Activated naive CD4-positive, alpha-beta T cell treated with anti-CD3 and anti-CD28 coated beads for 36 hours (primary cell): Measurements from ENCODE around the gene DCTN3. TPM values are rescaled to one million over a fixed set of nuclear protein-coding genes. Genes with fewer than 3 reads are reported as not detected.

Experiments used
- CTCF ChIA-PET: fragments of 350-600 bp; sonication (Branson Sonifier 250); formaldehyde crosslinking; loops from one replicate; lab custom pipeline; 2021; ENCODE audit warnings: antibody characterized with exemption; lab: Charles Lee
- DNase-seq: peaks from one replicate; pipeline ENCODE4 v3.0.0-alpha.2; 2020
- H3K27ac Mint-ChIP-seq: one replicate; pipeline ENCODE4 v1.8.0; 2021; ENCODE audit warnings: mild to moderate bottlenecking, mixed read lengths
- H3K27me3 Mint-ChIP-seq: one replicate; pipeline ENCODE4 v1.8.0; 2021; ENCODE audit warnings: low read depth, mixed read lengths
- H3K36me3 Mint-ChIP-seq: one replicate; pipeline ENCODE4 v1.8.0; 2021; ENCODE audit warnings: low read depth, mixed read lengths
- H3K4me1 Mint-ChIP-seq: one replicate; pipeline ENCODE4 v1.8.0; 2021; ENCODE audit warnings: low read depth, mixed read lengths
- H3K4me3 Mint-ChIP-seq: one replicate; pipeline ENCODE4 v1.8.0; 2021; ENCODE audit warnings: mild to moderate bottlenecking, moderate library complexity, mixed read lengths
- H3K9me3 Mint-ChIP-seq: one replicate; pipeline ENCODE4 v1.8.0; 2021; ENCODE audit warnings: mixed read lengths
- intact Hi-C: fragments of 100-400 bp; cut with micrococcal nuclease; formaldehyde crosslinking; loops from one replicate; pipeline ENCODE4 v1.15.1; 2023
- total RNA-seq, 2 experiments: library from RNA; stranded (reverse); gene quantifications; one replicate each; pipeline ENCODE4 v1.2.3, GENCODE V29; 2021

DCTN3 gene
- total RNA-seq, 2 experiments from 2014 or later = 86.1 to 87.5 TPM

DNA sequence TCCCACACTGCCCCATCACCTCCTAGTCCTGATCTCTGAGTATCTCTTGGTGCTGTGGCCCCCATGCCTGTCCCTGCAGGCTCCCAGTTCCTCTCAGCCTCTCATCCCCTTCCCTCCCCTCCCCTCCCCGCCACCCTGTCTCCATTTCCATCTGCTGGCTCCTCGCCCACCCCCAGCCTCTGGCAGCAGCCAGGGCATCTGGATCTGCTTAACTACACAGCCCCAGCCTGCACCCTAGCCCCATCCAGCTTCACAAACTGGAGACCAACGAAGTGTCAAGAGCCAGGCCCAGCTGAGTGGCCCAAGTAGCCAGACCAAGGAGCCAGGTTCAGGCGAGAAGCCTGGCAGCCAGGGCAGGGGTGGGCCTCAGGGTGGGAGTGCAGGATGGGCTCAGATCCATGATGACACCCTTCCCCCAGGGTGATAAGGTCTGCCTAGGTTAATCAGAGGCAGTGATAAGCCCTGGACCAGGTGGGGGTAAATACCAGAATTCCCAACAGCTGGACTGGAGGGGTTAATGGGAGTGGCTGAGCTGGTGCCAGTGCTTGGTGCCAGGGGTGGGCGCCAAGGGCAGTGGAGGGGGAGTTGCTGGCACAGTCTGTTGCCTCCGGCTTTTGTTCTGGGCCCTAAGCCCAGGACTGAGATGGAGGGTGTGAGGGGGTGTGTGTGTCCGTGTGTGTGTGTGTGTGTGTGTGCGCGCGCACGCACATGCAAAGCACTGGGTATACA, 34.2 kb upstream of the DCTN3 start:
- Mint-ChIP-seq H3K36me3 (peaks cover 2% of the 10 kb centered on the region), H3K4me3 (no peak overlapping the region), H3K9me3 (no peaks in the 10 kb centered on the region), H3K27me3 (no peaks in the 10 kb centered on the region), H3K4me1 (peaks cover 14% of the 10 kb centered on the region), H3K27ac (no peak overlapping the region)
- CTCF ChIA-PET = no interaction called here
- intact Hi-C loops = no loop called here
- no peak for DNase-seq

DNA sequence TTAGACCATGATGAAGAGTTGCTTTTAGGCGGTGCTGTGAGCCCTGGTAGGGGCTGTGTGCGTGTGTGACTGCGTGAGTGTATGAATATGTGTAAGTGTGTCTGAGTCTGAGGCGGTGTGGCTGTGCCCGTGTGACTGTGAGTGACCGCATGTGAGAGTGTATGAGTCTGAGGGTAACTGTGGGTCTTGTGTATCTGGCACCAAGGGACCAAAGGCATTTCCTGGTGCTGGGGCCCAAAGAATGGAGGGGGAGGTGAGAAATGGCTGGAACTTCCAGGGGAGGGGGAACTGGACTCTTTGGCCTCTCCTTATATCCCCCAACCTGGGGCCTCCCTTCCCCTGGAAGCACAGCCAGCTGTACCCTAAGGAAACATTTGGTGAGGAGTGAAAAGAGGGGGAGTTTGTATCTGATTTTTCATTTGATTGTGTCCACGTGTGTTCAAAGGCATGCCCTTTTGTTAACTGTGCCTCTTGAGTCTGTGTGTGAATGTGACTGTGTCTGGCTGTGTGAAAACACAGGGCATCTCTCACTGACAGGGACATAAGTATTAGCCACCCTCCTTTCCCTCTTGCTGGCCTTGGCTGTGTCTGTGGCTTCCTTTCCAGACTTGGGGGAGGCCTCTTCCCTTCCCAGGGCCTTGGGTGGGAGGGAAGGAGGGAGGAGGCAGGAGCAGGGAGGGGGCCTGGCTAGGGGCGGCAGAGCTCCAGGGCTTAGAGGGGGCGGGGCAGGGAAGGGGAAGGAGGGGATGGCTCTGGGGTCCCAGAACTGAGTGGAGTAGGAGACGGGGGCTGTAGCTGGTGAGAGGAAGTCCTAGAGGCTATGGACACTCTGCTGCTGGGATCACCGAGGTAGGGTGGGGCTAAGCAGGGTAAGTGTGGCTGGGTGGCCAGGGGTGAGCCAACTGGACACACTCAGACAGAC, 33.1 kb upstream of the DCTN3 start:
- Mint-ChIP-seq H3K27me3 (no peaks in the 10 kb centered on the region), H3K4me3 (no peak overlapping the region), H3K9me3 (no peaks in the 10 kb centered on the region), H3K4me1 (peaks cover 17% of the 10 kb centered on the region), H3K27ac (no peak overlapping the region), H3K36me3 (peaks cover 10% of the 10 kb centered on the region)
- CTCF ChIA-PET = interaction anchor here (1.0 to 1.2 kb wide), 2 partner anchors 10 to 49 kb away, joined by 3 to 4 read pairs; no protein-coding TSS in a partner anchor
- DNase-seq = no peak
- intact Hi-C loops = no loop called here

DNA sequence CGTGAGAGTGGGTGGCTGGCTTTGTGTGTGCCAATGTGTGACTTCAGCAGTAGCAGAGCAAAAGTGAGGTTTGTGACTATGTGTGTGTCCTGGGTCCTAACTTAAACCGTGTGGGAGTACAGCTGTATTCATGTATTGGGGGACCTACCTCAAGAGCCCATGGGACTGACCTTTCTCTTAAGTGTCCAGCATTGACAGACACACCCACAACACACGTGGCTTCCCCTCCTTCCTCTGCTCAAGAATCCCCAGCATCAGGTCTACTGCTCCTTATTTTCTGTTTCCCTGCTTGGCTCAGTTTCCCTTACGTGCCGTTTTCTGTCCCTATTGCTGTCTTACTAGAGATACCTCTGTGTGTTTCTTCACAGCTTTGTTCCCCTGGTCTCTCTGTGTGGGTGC, 32.3 kb upstream of the DCTN3 start:
- Mint-ChIP-seq H3K27ac (peak overlapping the region; percentile 67), H3K36me3 (peaks cover 17% of the 10 kb centered on the region), H3K27me3 (no peaks in the 10 kb centered on the region), H3K9me3 (no peaks in the 10 kb centered on the region), H3K4me3 (no peak overlapping the region), H3K4me1 (peaks cover 25% of the 10 kb centered on the region)
- no peak for DNase-seq
- intact Hi-C loops = no loop called here
- CTCF ChIA-PET = interaction anchor here (1.0 to 1.2 kb wide), 2 partner anchors 9 to 50 kb away, joined by 3 to 4 read pairs; no protein-coding TSS in a partner anchor

DNA sequence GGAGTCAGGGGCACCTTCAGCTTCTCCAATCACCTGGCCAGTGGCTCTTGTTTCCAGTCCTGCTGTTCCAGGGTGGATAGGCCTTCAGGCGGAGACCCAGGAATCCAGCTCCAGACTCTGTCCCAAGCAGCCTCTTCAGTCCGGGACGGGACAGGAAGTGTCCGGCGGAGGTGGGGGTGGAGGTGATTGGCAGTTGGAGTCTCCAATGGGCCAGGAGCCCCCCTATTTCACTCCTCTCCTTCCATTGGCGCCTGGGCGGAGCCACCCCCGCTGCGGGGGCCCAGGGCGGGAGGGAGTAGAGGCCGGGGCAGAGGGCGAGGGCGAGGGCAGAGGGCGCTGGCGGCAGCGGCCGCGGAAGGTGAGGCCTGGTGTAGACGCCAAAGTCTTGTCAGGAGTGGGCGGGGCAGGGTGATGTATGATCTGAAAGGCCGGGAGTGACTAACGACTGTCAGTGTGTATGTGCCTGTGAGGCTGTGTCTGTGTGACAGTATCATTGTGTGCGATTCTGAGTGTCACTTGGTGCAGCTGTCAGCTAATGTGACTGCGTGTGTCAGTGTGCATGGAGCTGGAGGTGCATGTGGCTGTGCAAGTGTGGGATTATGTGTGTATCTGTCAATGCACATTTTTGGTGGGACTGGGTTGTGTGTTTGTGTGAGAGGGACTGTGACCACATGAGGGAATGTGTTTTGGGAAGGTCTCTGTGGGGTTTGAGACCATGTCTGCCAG, 31.7 kb upstream of the DCTN3 start, which contains the start of gene IL11RA:
TSS of gene IL11RA (plus strand) at position 310 of the 726 bp plus-strand sequence. CDS start 3,033 bp downstream, outside the sequence.
- intact Hi-C loops = no loop called here
- Mint-ChIP-seq H3K27me3 (no peaks in the 10 kb centered on the region), H3K4me3 (no peak within 1 kb of the TSS), H3K27ac (peak within 1 kb of the TSS; percentile 67), H3K9me3 (no peaks in the 10 kb centered on the region), H3K36me3 (peaks cover 17% of the 10 kb centered on the region), H3K4me1 (peaks cover 28% of the 10 kb centered on the region)
- DNase-seq = peak; percentile 78
- CTCF ChIA-PET = interaction anchor here (1.2 to 2.6 kb wide), 2 partner anchors 18 to 50 kb away, joined by 3 to 9 read pairs; no protein-coding TSS in a partner anchor

DNA sequence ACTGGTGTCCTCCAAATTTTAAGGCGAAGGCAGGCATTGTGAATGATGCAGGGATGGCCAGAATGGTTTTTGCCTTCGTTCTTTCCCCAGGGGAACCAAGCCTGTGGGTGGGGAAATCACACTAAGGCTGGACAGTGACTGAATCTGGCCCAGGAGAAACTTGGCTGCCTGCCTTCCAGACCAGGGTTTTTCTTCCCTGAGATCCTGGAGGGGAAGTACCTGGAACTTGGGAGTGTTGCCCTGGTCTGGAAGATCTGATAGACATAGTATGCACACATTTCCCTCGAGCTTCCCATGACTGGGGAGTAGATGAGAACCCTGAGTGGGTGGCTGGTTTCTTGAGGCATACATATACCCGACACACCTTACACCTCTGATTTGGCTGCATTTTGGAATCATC, 31.0 kb upstream of the DCTN3 start:
- H3K27ac Mint-ChIP-seq = no peak overlapping the region
- intact Hi-C loops = no loop called here

DNA sequence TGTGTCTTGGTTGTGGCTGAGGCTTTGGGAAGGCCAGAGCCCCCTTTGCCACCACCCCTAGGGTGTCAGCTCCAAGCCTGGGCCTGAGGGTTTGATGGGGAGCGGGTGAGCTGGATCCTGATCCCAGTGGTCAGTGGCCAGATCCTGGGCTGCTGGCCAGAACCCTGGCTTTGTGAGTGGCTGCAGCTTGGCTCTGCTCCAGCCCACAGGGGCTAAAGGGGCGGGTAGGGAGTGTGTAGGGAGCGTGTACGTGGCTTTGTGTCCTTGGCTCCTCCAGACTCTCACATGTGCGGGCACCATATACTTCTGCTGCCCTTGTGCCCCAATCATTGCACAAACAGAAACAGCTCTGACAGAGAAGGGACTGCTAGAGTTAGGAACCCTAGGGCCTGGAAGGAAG, 30.5 kb upstream of the DCTN3 start:
- CTCF ChIA-PET = interaction anchor here (0.6 to 2.6 kb wide), 2 partner anchors 11 to 16 kb away, joined by 3 to 9 read pairs; no protein-coding TSS in a partner anchor
- peaks cover 31% of the 10 kb centered on the region for H3K4me1 Mint-ChIP-seq
- no peak overlapping the region for H3K4me3 Mint-ChIP-seq
- peaks cover 19% of the 10 kb centered on the region for H3K36me3 Mint-ChIP-seq
- H3K27ac Mint-ChIP-seq = no peak overlapping the region
- no peaks in the 10 kb centered on the region for H3K27me3 Mint-ChIP-seq
- DNase-seq = no peak
- intact Hi-C loops = no loop called here
- H3K9me3 Mint-ChIP-seq = no peaks in the 10 kb centered on the region

More for the DNA sequence above, 31.0 kb upstream of the DCTN3 start:
- no peaks in the 10 kb centered on the region for H3K9me3 Mint-ChIP-seq
- H3K4me1 Mint-ChIP-seq = peaks cover 28% of the 10 kb centered on the region
- peaks cover 19% of the 10 kb centered on the region for H3K36me3 Mint-ChIP-seq
- DNase-seq = no peak
- H3K4me3 Mint-ChIP-seq = no peak overlapping the region
- CTCF ChIA-PET = interaction anchor here (2.6 kb wide), 1 partner anchor 17 kb away, joined by 9 read pairs; no protein-coding TSS in a partner anchor
- H3K27me3 Mint-ChIP-seq = no peaks in the 10 kb centered on the region

DNA sequence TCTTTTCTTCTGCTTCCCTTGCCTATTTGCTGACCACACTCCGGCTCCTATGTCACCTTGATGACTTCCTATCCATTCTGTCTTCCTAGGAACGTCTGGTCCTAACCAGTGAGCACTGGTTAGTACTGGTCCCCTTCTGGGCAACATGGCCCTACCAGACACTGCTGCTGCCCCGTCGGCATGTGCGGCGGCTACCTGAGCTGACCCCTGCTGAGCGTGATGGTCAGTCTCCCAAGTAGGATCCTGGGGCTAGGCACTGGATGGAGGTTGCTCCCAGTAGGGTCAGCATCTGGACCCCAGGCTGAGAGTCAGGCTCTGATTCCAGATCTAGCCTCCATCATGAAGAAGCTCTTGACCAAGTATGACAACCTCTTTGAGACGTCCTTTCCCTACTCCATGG, 28.4 kb upstream of the DCTN3 start:
- Mint-ChIP-seq H3K4me3 (peak overlapping the region; percentile 7), H3K36me3 (peaks cover 19% of the 10 kb centered on the region), H3K27ac (no peak overlapping the region), H3K9me3 (no peaks in the 10 kb centered on the region), H3K27me3 (no peaks in the 10 kb centered on the region), H3K4me1 (peaks cover 31% of the 10 kb centered on the region)
- intact Hi-C loops = loop anchor here (5.0 kb wide), 2 partner anchors 339 to 424 kb away; partner anchors contain the start of genes DNAJB5 and VCP
- CTCF ChIA-PET = interaction anchor here (1.4 to 4.4 kb wide), 5 partner anchors 10 to 54 kb away, joined by 4 to 51 read pairs (median 8); partner anchors contain the start of gene CCL27
- no peak for DNase-seq

DNA sequence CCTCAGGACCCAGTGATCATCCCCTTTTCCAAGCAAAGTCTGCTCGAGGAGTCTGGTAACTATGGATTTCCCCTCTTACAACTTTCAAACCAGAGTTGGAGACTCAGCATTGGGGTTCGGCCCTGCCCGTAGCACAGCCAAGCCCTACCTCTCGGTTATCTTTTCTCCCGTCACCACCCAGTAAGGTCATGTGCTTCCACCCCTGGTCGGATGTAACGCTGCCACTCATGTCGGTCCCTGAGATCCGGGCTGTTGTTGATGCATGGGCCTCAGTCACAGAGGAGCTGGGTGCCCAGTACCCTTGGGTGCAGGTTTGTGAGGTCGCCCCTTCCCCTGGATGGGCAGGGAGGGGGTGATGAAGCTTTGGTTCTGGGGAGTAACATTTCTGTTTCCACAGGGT, 27.4 kb upstream of the DCTN3 start:
- Mint-ChIP-seq H3K4me3 (peak overlapping the region; percentile 86), H3K27ac (peak overlapping the region; percentile 83), H3K4me1 (peaks cover 25% of the 10 kb centered on the region), H3K36me3 (peaks cover 19% of the 10 kb centered on the region), H3K9me3 (no peaks in the 10 kb centered on the region), H3K27me3 (no peaks in the 10 kb centered on the region)
- CTCF ChIA-PET = interaction anchor here (0.6 to 4.4 kb wide), 9 partner anchors 9 to 1552 kb away, joined by 3 to 51 read pairs (median 8); partner anchors contain the start of genes CCL27 and SIGMAR1
- intact Hi-C loops = loop anchor here (5.0 kb wide), 2 partner anchors 340 to 425 kb away; partner anchors contain the start of genes DNAJB5 and VCP
- DNase-seq = peak; percentile 38

DNA sequence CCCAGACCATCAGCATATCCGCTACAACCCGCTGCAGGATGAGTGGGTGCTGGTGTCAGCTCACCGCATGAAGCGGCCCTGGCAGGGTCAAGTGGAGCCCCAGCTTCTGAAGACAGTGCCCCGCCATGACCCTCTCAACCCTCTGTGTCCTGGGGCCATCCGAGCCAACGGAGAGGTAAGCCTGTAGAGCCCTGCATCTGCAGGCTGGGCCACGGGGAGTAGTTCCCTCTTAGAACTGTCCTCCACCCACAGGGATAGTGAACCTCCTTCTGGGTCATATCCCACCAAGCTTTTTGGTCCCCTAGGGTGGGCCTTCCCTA, 26.7 kb upstream of the DCTN3 start:
- peak overlapping the region; percentile 83 for H3K27ac Mint-ChIP-seq
- CTCF ChIA-PET = interaction anchor here (0.6 to 4.4 kb wide), 14 partner anchors 9 to 1552 kb away, joined by 3 to 51 read pairs (median 4); partner anchors contain the start of genes CCL27, RPP25L and SIGMAR1
- H3K36me3 Mint-ChIP-seq = peaks cover 19% of the 10 kb centered on the region
- H3K4me1 Mint-ChIP-seq = peaks cover 19% of the 10 kb centered on the region
- intact Hi-C loops = loop anchor here (5.0 kb wide), 2 partner anchors 340 to 425 kb away; partner anchors contain the start of genes DNAJB5 and VCP
- H3K27me3 Mint-ChIP-seq = no peaks in the 10 kb centered on the region
- no peak for DNase-seq
- no peaks in the 10 kb centered on the region for H3K9me3 Mint-ChIP-seq
- peak overlapping the region; percentile 86 for H3K4me3 Mint-ChIP-seq

DNA sequence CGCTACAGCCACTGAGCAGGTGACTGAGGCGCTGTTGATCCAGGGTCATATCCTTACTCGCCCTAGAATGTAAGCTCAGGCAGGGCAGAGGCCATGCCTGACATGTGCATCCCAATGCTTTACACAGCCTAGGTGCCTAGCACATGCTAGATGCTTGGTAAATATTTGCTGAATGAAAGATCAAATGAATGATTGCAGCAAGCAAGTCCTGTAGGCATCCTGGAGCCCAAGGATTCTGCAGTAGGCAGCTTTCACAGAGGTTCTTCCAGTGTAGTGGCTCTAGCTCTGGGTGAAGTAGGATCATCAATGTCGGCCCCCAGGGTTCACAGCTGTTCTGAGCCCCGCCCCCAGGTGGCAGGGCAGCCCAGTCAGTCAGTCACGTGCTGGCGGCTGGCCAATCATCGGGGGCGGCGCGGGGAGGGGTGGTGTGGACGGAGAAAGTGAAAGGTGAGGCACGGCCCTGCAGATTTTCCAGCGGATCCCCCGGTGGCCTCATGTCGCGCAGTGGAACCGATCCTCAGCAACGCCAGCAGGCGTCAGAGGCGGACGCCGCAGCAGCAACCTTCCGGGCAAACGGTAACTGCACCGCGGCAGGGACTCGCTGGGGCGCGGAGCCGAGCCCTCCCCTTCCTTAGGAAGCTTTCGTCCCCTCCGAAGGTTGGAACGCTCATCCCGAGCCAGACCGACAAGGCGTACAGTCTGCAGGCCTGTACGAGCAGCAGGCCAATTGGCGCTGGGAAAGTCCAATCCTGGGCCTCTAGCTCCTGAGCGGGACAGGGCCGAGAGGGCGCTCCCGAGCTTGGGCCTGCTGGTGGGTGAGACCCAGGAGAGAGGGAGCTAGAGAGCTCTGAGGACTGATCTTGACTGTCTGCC, 26.2 kb upstream of the DCTN3 start, which contains the start of gene GALT:
TSS of gene GALT (plus strand) at position 465 of the 873 bp plus-strand sequence. CDS start at position 495, 30 bp downstream.
- DNase-seq = peak; percentile 98
- Mint-ChIP-seq H3K9me3 (no peaks in the 10 kb centered on the region), H3K4me3 (peak within 1 kb of the TSS; percentile 86), H3K36me3 (peaks cover 19% of the 10 kb centered on the region), H3K4me1 (peaks cover 18% of the 10 kb centered on the region), H3K27ac (peak within 1 kb of the TSS; percentile 83), H3K27me3 (no peaks in the 10 kb centered on the region)
- intact Hi-C loops = loop anchor here (1.0 to 5.0 kb wide), 6 partner anchors 8 to 426 kb away; partner anchors contain the start of genes DNAJB5 and VCP
- CTCF ChIA-PET = interaction anchor here (0.6 to 4.4 kb wide), 14 partner anchors 8 to 281 kb away, joined by 3 to 51 read pairs (median 4); partner anchors contain the start of genes CCL27, RPP25L and SIGMAR1
